Right lobe of liver (tissue), 6 donors: ENCODE measurements around the gene MCEE. TPM values are rescaled to one million over a fixed set of nuclear protein-coding genes. Genes with fewer than 3 reads are reported as not detected.

Experiments
- ATAC-seq, 4 donors: fragments of 200-7000 bp; cut with Tn5 transposase; one replicate each; pipeline ENCODE4 v1.9.1; 2020; ENCODE audit warnings: mild to moderate bottlenecking in 4 of 4, moderate library complexity in 4 of 4
- DNase-seq, 3 donors: peaks; one replicate each; pipeline ENCODE4 v3.0.0-alpha.2; 2020
- H3K27ac ChIP-seq, 3 donors: fragments of 200-600 bp; one replicate each; pipeline ENCODE4 v1.8.0; 2022
- H3K27me3 ChIP-seq, 2 donors: fragments of 200-600 bp; one replicate each; pipeline ENCODE4 v1.8.0; 2022
- H3K36me3 ChIP-seq, 4 donors: fragments of 200-600 bp; sonication (generic) in 1 of 4; one replicate each; pipeline versions ENCODE4 v1.5.1 to v1.8.0; 2017 to 2022; ENCODE audit warnings: control low read depth in 1 of 4
- H3K4me1 ChIP-seq, 4 donors: fragments of 200-600 bp; sonication (generic) in 1 of 4; one replicate each; pipeline versions ENCODE4 v1.5.1 to v1.8.0; 2017 to 2022; ENCODE audit warnings: control low read depth in 1 of 4
- H3K4me3 ChIP-seq, 3 donors: fragments of 200-600 bp; one replicate each; pipeline ENCODE4 v1.8.0; 2022
- H3K9me3 ChIP-seq, 4 donors: fragments of 200-600 bp; sonication (generic) in 1 of 4; one replicate each; pipeline versions ENCODE4 v1.5.1 to v1.8.0; 2017 to 2022; ENCODE audit warnings: control low read depth in 1 of 4
- CTCF ChIP-seq, 4 donors: fragments of 200-600 bp in 3 of 4; fragments of 450-650 bp in 1 of 4; IDR thresholded peaks; one replicate each; pipeline versions ENCODE4 v1.5.1 to v1.8.0; 2016 to 2022; ENCODE audit warnings: antibody characterized with exemption in 4 of 4, mild to moderate bottlenecking in 2 of 4
- POLR2A ChIP-seq: fragments of 450-650 bp; IDR thresholded peaks from one replicate; pipeline ENCODE4 v1.6.1; 2017; ENCODE audit warnings: antibody characterized with exemption, mild to moderate bottlenecking
- WGBS: methylation state at CpG from one replicate; pipeline ENCODE4 v1.1.6; 2018; ENCODE audit warnings: low coverage, low lambda C conversion rate; ENCODE audit not compliant: insufficient coverage; ENCODE audit errors: missing lambda C conversion rate; 5-methylcytosine and 5-hydroxymethylcytosine counted together
- intact Hi-C, 2 donors: fragments of 100-400 bp; cut with DNase I; formaldehyde crosslinking; loops; one replicate each; pipeline versions ENCODE4 v1.11.2 to v1.14.1; 2022
- total RNA-seq, 6 experiments: library from RNA; depleted of rRNA in 2 of 6; stranded (reverse); fragments of >200 nt in 2 of 6; fragmentation: NEBNext Ultra II Directional in 3 of 6; extraction: Animal tissue kit (Norgen Biotek cat#: 25700) in 3 of 6; gene quantifications; one replicate each; pipeline versions ENCODE4 v1.1.0 to v1.2.4, GENCODE V29; 2016 to 2023
- donor health status: DM: no; HTN: yes; CAD: no.
- donor health status: DM: no; HTN: no; CAD: no.
- donor health status: DM: no; HTN: no; CAD: no.
- donor health status: DM: no; HTN: yes; CAD: no.
- donor health status: DM: no; HTN: yes; CAD: no.

Gene MCEE
- total RNA-seq, 6 experiments from 2014 or later: 15.5 to 37.8 (median 23.1) TPM

- Histone ChIP-seq H3K4me3 (no peak overlapping the region), H3K27me3 (no peaks in the 10 kb centered on the region), H3K9me3 (no peaks in the 10 kb centered on the region), H3K27ac (no peak overlapping the region), H3K4me1 (peaks cover 0 to 12% (median 4%) of the 10 kb centered on the region in 4 donors), H3K36me3 (peaks cover 0 to 5% (median 2%) of the 10 kb centered on the region in 4 donors)
- intact Hi-C loops: no loop called here
- ATAC-seq (no peak), DNase-seq (no peak)
- no peak for TF ChIP-seq POLR2A
- no peak for TF ChIP-seq CTCF (IDR thresholded peaks at IDR 0.05)
- 86% methylated on average over 7 of the region's 7 CpGs for WGBS
These were observed 4.3 kb downstream of the MCEE start for GRCh38 chr2:71125506-71126294.

- intact Hi-C loops: no loop called here
- TF ChIP-seq CTCF (IDR thresholded peaks at IDR 0.05) (no peak), POLR2A (no peak)
- peaks cover 0 to 3% (median 0%) of the 10 kb centered on the region in 4 donors for H3K4me1 ChIP-seq
- 79% methylated on average over 5 of the region's 7 CpGs for WGBS
- no peak for ATAC-seq
- H3K27ac ChIP-seq: no peak overlapping the region
- peaks cover 0 to 11% (median 3%) of the 10 kb centered on the region in 4 donors for H3K36me3 ChIP-seq
- H3K4me3 ChIP-seq: no peak overlapping the region
- H3K9me3 ChIP-seq: no peaks in the 10 kb centered on the region
- no peak for DNase-seq
- H3K27me3 ChIP-seq: no peaks in the 10 kb centered on the region
These were observed 7.4 kb downstream of the MCEE start for GRCh38 chr2:71122387-71123298.

- peaks cover 0 to 17% (median 3%) of the 10 kb centered on the region in 4 donors for H3K36me3 ChIP-seq
- 100% methylated on average over 1 of the region's 1 CpG for WGBS
These were observed 8.6 kb downstream of the MCEE start for GRCh38 chr2:71121479-71121878.

GRCh38 chr2:71120195-71120594 is 9.8 kb downstream of the MCEE start:
- H3K36me3 ChIP-seq: peaks cover 0 to 21% (median 3%) of the 10 kb centered on the region in 4 donors
- no peaks in the 10 kb centered on the region for H3K27me3 ChIP-seq
- DNase-seq: no peak
- no peaks in the 10 kb centered on the region for H3K4me1 ChIP-seq
- H3K27ac ChIP-seq: no peak overlapping the region
- ATAC-seq: no peak
- H3K9me3 ChIP-seq: no peaks in the 10 kb centered on the region
- TF ChIP-seq CTCF (IDR thresholded peaks at IDR 0.05) (no peak), POLR2A (no peak)
- H3K4me3 ChIP-seq: no peak overlapping the region
- 91% methylated on average over 4 of the region's 6 CpGs for WGBS
- intact Hi-C loops: no loop called here

More at GRCh38 chr2:71121479-71121878, 8.6 kb downstream of the MCEE start:
- H3K27ac ChIP-seq: no peak overlapping the region
- TF ChIP-seq CTCF (IDR thresholded peaks at IDR 0.05) (no peak), POLR2A (no peak)
- ATAC-seq: no peak
- intact Hi-C loops: no loop called here
- no peaks in the 10 kb centered on the region for H3K9me3 ChIP-seq
- H3K4me1 ChIP-seq: no peaks in the 10 kb centered on the region
- no peak for DNase-seq
- H3K27me3 ChIP-seq: no peaks in the 10 kb centered on the region
- no peak overlapping the region for H3K4me3 ChIP-seq
